IPS-18c (cell line): ENCODE results near the gene PROZ.

Experiments
- H3K4me3 ChIP-seq: 2 replicates; pipeline ENCODE4 v1.7.0; 2013; ENCODE audit warnings: low read depth, mild to moderate bottlenecking, low read length, moderate library complexity; ENCODE audit not compliant: insufficient read depth
- H3K9me3 ChIP-seq: one replicate; pipeline ENCODE4 v1.6.1; 2013; ENCODE audit warnings: mild to moderate bottlenecking, low read length, moderate library complexity; ENCODE audit not compliant: control insufficient read depth, insufficient read depth

The PROZ gene

DNA sequence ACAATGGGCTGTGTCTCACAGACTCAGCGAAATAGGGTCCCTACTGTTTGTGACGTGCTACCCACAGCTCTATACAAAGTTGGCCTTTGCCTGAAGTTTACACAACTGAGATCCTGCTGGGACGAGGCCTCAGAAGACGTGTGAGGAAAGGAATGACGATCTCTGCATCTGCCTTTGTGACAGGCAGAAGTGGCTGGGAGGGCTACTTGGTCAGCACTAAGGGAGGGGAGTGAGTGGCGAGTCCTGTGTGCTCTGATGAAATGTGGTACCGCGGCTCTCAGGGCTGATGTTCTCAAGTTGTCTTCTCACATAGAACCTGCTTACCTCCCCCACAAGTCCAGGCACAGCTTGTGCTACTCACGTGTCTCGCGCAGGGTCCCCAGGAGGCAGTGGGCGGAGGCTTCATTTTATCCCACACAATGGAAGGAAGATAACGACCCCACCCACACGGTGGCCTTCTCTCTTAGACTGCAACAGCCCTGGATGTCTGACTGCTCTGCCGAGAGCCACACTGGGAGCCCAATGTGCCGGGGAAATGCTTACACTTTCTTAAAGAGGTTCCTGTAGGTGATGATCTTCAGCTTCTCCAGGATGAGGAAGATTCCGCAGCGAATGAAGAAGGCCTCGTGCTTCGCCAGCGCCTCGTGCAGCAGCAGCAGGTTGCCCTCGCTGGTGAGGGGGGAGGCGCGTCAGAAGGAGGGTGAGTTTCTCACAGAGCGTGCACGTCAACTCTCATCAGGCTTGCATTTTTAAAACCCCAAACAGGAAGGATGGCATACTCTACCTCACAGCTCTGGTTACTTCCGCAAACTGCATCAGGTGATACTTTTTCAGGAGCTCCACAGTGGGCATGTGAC is 21.2 kb downstream of the PROZ start:
- Histone ChIP-seq H3K9me3 (no peaks in the 10 kb centered on the region), H3K4me3 (no peak overlapping the region)

DNA sequence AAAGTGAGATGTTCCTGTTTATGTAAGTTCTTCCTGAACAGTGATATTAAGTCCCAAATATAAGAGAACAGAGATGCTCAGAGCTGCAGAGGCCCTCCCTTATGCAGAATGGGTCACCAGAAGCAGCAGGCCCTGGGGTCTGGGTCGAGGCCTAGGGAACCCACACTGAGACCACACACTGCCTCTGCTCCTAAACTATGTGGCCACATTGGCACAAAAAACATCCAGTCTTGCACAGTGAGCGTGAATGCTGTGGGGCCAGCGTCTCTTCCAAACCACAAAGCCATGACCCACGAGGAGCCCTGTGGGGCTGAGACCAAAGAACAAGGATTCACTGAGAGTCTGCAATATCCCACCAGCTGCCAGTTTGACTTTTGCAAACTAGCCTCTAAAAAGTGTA is 23.6 kb downstream of the PROZ start:
- Histone ChIP-seq H3K4me3 (no peak overlapping the region), H3K9me3 (no peaks in the 10 kb centered on the region)

DNA sequence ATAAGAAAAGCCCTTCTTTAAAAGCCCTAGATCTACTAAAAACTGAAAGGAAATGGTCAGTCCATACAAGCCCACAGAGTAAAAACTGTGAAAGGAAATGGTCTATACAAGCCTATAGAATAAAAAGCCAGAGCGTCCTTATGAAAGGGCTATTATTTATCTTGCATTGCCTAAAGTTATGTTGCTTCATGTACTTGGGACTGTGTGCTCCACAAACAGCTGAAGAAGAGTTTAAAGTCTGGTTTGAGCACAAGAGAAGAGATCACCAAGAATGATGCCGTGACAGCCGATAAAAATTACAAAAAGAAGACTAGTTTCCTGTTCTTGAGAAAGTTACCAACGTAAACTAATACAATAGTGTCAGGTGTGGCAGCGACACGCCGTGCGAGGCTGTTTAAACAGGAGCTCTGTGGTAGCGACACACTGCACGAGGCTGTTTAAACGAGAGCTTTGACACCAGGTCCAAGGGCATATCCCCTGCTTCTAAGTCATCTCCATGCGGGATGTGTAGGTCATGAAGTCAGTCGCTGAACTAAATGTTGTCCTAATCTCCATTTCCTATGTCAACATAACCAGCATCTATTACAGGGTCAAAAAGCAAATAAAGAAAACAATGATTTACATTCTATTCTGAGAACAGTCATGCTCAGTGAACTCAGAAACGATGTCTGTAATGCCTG is 25.1 kb downstream of the PROZ start:
- no peaks in the 10 kb centered on the region for H3K9me3 ChIP-seq
- no peak overlapping the region for H3K4me3 ChIP-seq

DNA sequence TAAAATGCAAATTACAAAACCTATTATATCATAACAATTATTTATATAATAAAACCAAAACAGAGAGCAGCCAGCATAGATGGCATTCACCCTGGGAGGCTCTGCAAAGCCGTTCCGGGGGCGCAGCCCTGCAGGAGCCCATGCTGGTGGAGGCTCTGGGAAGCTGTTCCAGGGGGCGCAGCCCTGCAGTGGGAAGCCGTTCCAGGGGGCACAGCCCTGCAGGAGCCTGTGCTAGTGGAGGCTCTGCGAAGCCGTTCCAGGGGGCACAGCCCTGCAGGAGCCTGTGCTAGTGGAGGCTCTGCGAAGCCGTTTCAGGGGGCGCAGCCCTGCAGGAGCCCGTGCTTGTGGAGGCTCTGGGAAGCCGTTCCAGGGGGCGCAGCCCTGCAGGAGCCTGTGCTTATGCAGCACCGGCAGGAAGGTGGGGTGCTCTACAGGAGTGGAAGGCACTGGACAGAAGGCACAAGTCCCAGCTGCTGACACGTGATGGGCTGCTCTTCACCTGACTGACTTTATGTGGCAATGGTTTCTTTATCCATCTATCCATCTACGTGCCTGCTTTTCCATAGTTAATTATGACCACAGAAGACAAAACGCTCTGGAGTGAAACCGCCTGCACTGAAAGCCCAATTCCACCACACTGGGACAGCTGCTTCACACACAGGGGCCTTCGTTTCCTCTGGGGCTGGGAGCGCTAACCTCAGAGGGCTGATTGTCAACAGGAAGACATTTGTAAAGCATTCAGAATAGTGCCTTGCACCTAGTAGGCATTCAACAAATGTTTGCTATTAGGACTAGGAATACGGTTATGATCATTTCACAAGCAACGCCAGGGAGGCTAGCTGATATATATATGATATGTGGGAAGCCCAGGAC is 26.4 kb downstream of the PROZ start:
- Histone ChIP-seq H3K9me3 (no peaks in the 10 kb centered on the region), H3K4me3 (no peak overlapping the region)

DNA sequence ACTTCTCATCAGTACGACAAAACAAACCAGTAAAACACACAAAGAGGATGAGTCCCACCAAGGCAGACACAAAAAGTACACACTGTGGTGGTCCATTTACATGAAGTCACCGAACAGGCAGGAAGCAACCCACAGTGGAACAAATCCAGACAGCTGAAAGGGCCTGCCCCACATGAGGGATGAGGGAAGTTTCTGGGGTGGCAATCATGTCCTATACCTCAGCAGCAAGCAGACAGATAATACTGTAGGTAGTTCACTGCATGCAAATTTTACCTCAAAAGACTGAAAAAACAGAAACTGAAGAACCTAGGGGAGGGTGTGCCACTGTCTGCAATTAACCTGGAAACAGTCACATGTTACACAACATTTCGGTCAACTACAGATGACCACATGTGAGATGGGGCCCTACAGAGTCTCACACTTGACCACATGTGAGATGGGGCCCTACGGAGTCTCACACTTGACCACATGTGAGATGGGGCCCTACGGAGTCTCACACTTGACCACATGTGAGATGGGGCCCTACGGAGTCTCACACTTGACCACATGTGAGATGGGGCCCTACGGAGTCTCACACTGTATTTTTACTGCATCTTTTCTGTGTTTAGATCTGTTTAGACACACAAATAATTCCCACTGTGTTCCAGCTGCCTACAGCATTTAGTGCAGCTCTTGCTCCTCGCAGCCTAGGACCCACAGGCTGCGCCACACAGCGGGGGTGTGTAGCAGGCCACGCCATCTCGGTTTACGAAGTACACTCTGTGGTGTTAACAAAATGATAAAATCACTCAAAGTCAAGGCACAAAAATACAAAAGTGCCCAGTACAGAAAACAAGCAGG is 27.8 kb downstream of the PROZ start:
- no peaks in the 10 kb centered on the region for H3K9me3 ChIP-seq
- H3K4me3 ChIP-seq: no peak overlapping the region

DNA sequence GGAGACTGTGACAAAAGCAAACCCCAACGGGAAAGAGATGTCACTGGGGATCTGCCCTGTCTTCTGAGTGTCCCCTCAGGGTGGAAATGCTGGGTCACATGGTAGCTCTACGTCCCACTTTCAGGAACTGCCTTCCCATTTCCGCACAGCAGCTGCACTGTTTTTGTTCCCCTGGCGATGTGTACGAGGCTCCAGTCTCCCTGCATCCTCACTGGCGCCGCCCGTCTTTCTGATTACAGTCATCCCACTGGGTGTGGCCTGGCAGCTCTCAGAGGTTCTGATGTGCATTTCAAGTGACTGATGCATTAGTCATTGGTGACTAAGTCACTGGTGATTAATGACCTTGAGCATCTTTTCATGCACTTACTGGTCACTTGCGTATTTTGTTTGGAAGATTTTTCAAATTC is 28.8 kb downstream of the PROZ start:
- no peak overlapping the region for H3K4me3 ChIP-seq

DNA sequence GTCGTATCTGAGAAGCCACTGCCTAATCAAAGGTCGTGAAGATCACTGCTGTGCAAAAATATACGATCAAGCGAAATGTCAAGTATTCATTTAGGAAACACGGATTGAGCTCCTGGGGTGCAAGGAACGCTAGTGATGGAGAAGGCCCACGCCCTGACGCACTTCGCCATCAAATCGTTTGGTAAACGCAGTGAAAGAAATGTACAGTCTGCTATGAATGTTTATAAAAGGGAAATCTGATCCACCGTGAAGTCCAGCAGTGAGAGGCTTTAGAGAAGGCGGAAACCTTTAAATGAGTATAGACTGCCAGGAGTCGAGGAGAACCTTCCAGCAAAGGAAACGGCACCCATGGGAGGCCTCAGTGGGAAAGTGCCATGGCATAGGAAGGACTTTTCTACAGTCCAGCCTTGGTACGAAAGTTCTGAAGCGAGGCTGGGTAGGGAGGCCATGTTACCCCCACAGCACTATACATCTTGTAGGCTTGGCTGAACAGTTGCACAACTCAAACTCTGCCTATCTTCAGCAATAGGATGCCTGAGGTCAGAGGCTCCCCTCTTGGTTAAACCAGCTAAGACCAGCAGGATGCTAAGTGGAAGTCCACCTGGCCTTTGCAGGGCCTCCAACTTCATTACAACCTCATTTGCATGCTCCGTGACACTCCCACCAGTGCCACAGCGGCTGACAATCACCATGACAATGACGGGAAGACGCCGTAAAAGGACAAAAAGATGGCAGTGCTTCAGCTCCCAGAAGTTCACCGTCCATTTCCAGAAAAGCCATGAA is 29.6 kb downstream of the PROZ start:
- H3K9me3 ChIP-seq: no peaks in the 10 kb centered on the region
- H3K4me3 ChIP-seq: no peak overlapping the region

More for the DNA sequence above, 28.8 kb downstream of the PROZ start:
- no peaks in the 10 kb centered on the region for H3K9me3 ChIP-seq

DNA sequence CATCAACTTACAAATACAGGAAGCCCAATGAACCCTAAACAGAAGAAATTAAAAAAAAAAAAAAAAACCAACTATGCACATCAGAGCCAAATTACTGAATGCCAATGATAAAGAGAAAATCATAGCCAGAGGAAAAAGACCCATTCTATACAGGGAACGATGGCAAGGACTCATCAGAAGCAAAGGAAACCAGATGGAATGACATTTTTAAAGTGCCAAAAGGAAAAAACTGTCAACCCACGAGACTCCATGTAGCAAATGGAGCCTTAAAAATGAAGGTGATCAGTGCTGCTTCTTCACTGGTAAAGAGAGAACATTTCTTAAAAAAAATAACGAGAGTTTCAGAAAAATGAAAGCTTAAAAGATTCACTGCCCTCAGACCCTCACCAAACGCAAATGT is 31.7 kb downstream of the PROZ start:
- Histone ChIP-seq H3K4me3 (no peak overlapping the region), H3K9me3 (no peaks in the 10 kb centered on the region)

DNA sequence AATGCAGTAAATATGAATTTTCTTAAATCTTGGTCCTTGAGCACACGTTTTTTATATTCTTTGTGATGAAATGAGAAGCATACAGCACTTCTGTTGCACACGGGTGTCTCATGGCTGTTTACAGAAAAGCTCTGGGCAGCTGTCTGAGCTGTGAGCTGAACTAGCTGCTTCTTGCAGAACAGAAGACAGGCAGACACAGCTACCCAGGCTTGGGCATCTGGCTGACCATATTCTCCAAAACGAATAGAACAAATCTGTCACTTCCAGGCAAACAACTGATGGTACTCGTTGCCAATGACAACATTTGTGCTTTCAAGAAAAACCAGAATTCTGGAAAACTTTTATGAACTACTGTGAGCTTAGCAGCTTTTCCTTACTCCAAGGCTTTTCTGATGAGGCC is 33.8 kb downstream of the PROZ start:
- Histone ChIP-seq H3K9me3 (no peaks in the 10 kb centered on the region), H3K4me3 (no peak overlapping the region)

DNA sequence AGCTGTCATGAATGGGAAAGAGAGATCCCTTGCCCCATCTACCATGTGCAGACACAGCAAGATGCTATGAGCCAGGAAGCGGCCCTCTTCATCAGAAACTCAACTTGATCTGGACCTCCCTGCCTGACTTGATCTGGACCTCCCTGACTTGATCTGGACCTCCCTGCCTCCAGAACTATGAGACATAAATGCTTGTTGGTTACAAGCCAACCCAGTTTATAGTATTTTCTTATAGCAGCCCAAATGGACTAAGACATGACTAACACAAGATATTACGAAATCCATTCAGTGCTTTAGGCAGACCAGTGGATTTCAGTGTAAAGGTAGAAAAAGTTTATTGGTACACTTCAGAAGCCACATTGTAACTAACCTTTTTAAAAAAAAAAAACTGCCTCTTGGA is 34.5 kb downstream of the PROZ start:
- no peak overlapping the region for H3K4me3 ChIP-seq
- no peaks in the 10 kb centered on the region for H3K9me3 ChIP-seq

DNA sequence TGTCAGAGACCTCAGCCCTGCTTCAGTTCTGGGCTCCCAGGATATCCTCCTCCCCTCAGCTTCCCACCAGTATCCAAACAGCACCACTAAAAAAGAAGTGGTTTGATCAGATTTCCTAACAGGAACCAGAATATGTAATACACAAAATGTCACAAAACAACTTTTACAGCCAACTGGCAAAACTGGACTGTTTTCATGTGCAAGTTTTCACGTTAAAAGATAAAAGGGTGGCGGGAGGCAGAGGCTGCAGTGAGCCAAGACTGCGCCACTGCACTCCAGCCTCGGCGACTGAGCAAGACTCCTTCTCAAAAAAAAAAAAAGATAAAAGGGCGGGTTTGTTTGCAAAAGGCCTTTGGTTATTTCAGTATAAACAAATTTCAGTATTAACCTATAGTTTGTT is 36.9 kb downstream of the PROZ start:
- Histone ChIP-seq H3K9me3 (no peaks in the 10 kb centered on the region), H3K4me3 (no peak overlapping the region)

DNA sequence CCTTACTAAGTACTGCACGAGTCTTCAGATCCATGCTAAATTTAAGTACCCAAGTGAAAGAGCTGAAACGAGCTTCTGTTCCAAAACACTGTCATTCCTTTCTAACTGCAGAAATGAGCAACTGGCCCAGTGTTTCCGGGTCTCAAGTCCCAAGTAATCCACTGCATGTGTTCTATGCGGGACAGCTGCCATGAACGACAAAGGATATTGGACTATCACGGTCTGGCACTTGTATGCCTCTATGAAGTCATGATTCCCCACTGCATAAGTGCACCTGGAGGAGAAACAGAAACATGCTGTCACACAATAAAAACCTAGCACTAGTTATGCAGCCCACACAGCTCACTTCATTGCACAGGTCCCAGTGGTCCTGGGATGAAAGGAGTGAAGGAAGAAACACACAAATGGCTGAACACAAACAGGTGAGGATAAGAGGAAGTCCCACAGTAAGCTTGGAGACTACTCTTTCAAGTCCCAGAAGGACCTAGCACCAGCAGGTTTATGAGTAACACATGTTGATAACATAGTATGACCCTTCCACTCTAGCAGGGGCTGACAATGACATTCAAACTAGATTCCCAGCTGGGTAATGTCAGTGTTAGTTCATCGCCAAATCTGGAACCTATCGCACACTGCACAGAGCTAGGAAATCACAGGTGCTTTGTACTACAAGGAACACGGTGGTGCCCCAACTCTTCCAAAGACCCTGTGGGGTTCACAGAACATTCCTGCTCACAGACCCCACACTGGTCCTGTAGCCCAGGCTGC is 38.7 kb downstream of the PROZ start:
- Histone ChIP-seq H3K4me3 (no peak overlapping the region), H3K9me3 (no peaks in the 10 kb centered on the region)

DNA sequence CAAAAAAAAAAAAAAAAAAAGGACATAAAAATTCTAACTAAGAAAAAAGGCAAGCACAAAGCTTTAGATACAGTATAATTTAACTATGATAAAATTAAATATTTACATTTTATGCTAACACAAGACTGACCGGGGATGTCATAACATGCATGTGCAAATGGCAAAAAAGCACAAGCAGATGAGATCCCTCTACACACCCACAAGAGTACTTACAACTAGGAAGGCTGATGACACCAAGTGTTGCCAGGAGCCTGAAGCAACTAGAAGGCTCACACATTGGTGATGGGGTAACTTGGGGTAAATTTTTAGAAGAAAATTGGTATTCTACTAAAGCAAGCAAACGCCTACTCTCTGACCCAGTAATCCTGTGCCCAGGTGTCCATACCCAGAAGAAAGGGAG is 43.4 kb downstream of the PROZ start:
- H3K9me3 ChIP-seq: no peaks in the 10 kb centered on the region
- H3K4me3 ChIP-seq: no peak overlapping the region

DNA sequence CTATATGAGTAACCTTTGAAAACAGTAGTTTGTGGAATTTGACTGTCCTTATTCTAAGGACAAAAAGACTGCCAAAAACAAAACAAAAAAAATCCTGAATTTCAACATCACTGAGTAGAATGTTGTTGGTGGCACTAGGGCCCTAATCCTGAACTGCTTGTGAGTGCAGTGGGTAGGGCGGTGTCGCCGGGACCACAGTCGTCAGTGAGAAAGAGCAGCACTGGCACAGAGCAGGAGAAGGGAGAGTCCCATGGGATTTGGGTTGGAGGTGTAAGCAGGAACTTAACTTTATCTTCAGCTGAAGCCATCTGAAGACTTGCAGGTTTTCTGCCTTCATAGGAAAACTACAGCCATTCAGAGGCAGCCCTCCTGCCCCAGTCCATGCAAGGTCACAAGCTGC is 44.5 kb downstream of the PROZ start:
- H3K4me3 ChIP-seq: no peak overlapping the region
- H3K9me3 ChIP-seq: no peaks in the 10 kb centered on the region

DNA sequence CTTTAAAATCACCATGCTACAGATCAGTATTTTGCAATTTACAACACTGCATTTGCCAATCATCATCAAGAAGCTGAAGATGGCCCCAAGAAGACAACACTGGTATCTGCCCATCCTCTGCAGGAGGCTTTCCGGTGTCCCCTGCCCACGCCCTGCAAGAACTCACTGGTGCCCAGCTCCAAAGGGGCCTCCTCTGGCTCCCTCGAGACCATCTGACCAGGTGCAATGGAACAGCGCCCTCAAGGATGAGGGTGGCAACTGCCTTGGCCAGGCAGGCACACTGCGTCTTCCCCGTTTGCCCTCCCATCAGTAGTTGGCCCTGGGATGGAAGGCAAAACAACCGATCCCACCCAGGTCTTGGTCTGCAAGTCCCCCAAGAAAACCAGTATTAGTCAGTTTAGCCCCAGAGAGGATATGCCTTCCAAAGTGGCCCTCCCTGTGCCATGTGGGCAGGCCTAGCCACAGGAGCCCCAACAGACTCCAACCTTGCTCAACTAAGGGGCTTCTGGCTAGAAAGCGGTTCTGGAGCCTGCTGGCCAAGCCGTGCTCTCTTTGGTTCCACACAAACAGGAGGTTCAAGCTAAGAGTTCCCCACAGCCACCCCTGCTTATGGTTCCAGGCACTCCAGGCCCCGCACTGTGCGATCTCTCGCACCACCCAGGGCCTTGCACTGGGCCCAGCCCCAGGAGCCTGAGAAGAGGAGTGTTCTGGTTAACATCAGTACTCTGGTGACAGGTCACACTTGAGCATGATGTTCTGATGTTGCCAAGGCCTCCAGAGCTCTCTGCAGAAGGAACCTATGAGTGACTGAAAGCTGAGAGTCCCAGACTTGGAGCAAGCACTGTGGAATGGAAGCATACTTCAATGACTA is 45.3 kb downstream of the PROZ start:
- no peak overlapping the region for H3K4me3 ChIP-seq

More for the DNA sequence above, 45.3 kb downstream of the PROZ start:
- H3K9me3 ChIP-seq: no peaks in the 10 kb centered on the region
